H1 (cell line): ENCODE measurements around the gene GRK5. TPM values are rescaled to one million over a fixed set of nuclear protein-coding genes. Genes with fewer than 3 reads are reported as not detected.

Experiments
- ASH2L ChIP-seq: fragments of 200-600, 300-600 bp; sonication (generic); IDR thresholded peaks from one replicate; pipeline ENCODE4 v1.7.1; 2017; ENCODE audit warnings: low read length
- BRCA1 ChIP-seq: IDR thresholded peaks from 2 replicates; pipeline ENCODE4 v1.6.1; 2012; ENCODE audit warnings: low read depth, low read length, improper control_type of control experiment
- CREB1 ChIP-seq: IDR thresholded peaks from 2 replicates; pipeline ENCODE4 v1.6.1; 2012; ENCODE audit warnings: inconsistent platforms
- E2F6 ChIP-seq: IDR thresholded peaks from 2 replicates; pipeline ENCODE4 v1.6.1; 2012; ENCODE audit warnings: inconsistent platforms
- FOSL1 ChIP-seq: IDR thresholded peaks from 2 replicates; pipeline ENCODE4 v1.6.1; 2011; ENCODE audit warnings: mild to moderate bottlenecking, low read depth, low read length, moderate library complexity; ENCODE audit not compliant: insufficient read depth
- JUND ChIP-seq: IDR thresholded peaks from 2 replicates; pipeline ENCODE4 v1.6.1; 2011; ENCODE audit warnings: mild to moderate bottlenecking, improper control_type of control experiment, low read length
- NANOG ChIP-seq: IDR thresholded peaks from 2 replicates; pipeline ENCODE4 v1.6.1; 2011; ENCODE audit warnings: low read length, low read depth, mild to moderate bottlenecking, inconsistent platforms; ENCODE audit not compliant: insufficient read depth, poor library complexity, severe bottlenecking
- TAF1 ChIP-seq: IDR thresholded peaks from 2 replicates; pipeline ENCODE4 v1.6.1; 2011; ENCODE audit warnings: mild to moderate bottlenecking, low read depth, low read length
- TEAD4 ChIP-seq: IDR thresholded peaks from 2 replicates; pipeline ENCODE4 v1.6.1; 2012; ENCODE audit warnings: low read depth, low read length, inconsistent platforms, mixed read lengths
- polyA plus RNA-seq, 7 experiments: library from polyadenylated mRNA; depleted of rRNA in 3 of 7; stranded (reverse) in 5 of 7; unstranded in 2 of 7; fragments of >200 nt in 5 of 7; fragments of 200-250 nt in 2 of 7; gene quantifications; 1 replicate in 5 of 7; 2 replicates in 1 of 7; 4 replicates in 1 of 7; pipeline versions ENCODE4 v1.2.1 to v1.2.3, GENCODE V29; 2011 to 2013; ENCODE audit warnings: missing spikeins in 2 of 7, mixed read lengths in 2 of 7
- total RNA-seq: library from RNA; stranded (reverse); fragmentation: NEBNext Ultra II Directional; extraction: Animal tissue kit (Norgen Biotek cat#: 25700); gene quantifications from 2 replicates; pipeline ENCODE4 v1.2.1, GENCODE V29; 2021

GRK5 gene
- total and polyA plus RNA-seq, 2 of the 8 experiments (the other 6 are each of a cell fraction or from before 2014, with no cell fraction given) = 0.54 to 2.5 TPM

- TF ChIP-seq TEAD4 (no peak), FOSL1 (no peak), CREB1 (no peak), ASH2L (no peak), E2F6 (no peak), NANOG (no peak), JUND (no peak), TAF1 (no peak), BRCA1 (no peak)
- TF ChIP-seq, all 59 proteins: peak for 0
Measured at GRCh38 chr10:119233123-119233820, 25.9 kb downstream of the GRK5 start (continued).
